Activated naive CD8-positive, alpha-beta T cell treated with anti-CD3 and anti-CD28 coated beads, Interleukin-2, amount 10 ng/mL, durations not matched to agents 7 days and 5 days (primary cell): ENCODE results near the gene BAIAP2L2. TPM values are rescaled to one million over a fixed set of nuclear protein-coding genes. Genes with fewer than 3 reads are reported as not detected.
A peak's percentile ranks its signal among the peaks of the same experiment; 100 is the strongest.

Source experiments
- ATAC-seq: fragments of 150-1000 bp; cut with Tn5 transposase; one replicate; pipeline ENCODE4 v1.10.0; 2021; ENCODE audit warnings: low read depth, moderate library complexity
- POLR2A ChIA-PET: fragments of 350-600 bp; sonication (Branson Sonifier 250); formaldehyde crosslinking; loops from one replicate; lab custom pipeline; 2021; ENCODE audit warnings: antibody characterized with exemption; lab: Charles Lee
- DNase-seq: peaks from one replicate; pipeline ENCODE4 v3.0.0; 2021
- H3K27ac Mint-ChIP-seq: one replicate; pipeline ENCODE4 v1.8.0; 2022; ENCODE audit warnings: mild to moderate bottlenecking, mixed read lengths
- H3K27me3 Mint-ChIP-seq: one replicate; pipeline ENCODE4 v1.8.0; 2022; ENCODE audit warnings: mild to moderate bottlenecking, moderate library complexity, mixed read lengths
- H3K36me3 Mint-ChIP-seq: one replicate; pipeline ENCODE4 v1.8.0; 2021; ENCODE audit warnings: mild to moderate bottlenecking, mixed read lengths
- H3K4me1 Mint-ChIP-seq: one replicate; pipeline ENCODE4 v1.8.0; 2021; ENCODE audit warnings: mixed read lengths
- H3K4me3 Mint-ChIP-seq: one replicate; pipeline ENCODE4 v1.8.0; 2022; ENCODE audit warnings: mild to moderate bottlenecking, moderate library complexity, mixed read lengths
- H3K9me3 Mint-ChIP-seq: one replicate; pipeline ENCODE4 v1.8.0; 2021; ENCODE audit warnings: mixed read lengths
- total RNA-seq, 2 experiments: library from RNA; stranded (reverse); gene quantifications; one replicate each; pipeline ENCODE4 v1.2.3, GENCODE V29; 2021

The BAIAP2L2 gene
- total RNA-seq, 2 experiments from 2014 or later, result 1.6 to 2.0 TPM

DNA sequence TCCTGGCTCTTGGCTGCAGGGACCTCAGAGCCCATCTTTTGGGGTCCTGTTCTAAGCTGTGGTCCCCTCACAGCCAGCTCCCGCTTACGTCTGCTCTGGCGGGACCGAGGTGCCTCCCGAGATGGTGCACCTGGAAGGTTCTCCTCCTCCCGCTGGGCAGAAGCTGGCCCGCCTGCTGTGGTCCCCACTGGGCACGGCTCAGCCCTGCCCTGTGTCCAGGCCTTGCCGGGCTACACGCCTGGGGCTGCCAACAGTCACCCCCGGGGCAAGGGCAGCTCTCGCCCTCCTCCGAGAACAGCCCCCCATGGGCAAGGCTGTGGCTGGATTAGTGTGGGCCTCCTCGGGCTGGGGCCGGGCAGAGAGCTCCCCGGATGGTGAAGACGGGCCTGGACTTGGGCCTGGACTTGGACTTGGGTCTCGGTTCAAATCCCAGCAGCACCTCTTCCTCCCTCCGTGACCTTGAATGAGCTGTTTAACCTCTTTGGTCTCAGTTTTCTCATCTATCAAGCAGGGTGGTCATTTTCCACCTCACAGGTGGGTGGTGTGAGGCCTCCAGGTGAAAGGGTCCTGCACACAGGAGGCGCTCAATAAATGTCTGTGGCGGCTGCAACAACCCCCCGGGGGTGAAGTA is 998 bp downstream of the BAIAP2L2 start:
- peak; percentile 34 for ATAC-seq
- Mint-ChIP-seq H3K27ac (peak overlapping the region; percentile 73), H3K36me3 (peaks cover 3% of the 10 kb centered on the region), H3K4me3 (no peak overlapping the region), H3K9me3 (peaks cover 2% of the 10 kb centered on the region), H3K4me1 (peaks cover 14% of the 10 kb centered on the region), H3K27me3 (no peaks in the 10 kb centered on the region)
- peak; percentile 57 for DNase-seq
- POLR2A ChIA-PET, result no interaction called here

DNA sequence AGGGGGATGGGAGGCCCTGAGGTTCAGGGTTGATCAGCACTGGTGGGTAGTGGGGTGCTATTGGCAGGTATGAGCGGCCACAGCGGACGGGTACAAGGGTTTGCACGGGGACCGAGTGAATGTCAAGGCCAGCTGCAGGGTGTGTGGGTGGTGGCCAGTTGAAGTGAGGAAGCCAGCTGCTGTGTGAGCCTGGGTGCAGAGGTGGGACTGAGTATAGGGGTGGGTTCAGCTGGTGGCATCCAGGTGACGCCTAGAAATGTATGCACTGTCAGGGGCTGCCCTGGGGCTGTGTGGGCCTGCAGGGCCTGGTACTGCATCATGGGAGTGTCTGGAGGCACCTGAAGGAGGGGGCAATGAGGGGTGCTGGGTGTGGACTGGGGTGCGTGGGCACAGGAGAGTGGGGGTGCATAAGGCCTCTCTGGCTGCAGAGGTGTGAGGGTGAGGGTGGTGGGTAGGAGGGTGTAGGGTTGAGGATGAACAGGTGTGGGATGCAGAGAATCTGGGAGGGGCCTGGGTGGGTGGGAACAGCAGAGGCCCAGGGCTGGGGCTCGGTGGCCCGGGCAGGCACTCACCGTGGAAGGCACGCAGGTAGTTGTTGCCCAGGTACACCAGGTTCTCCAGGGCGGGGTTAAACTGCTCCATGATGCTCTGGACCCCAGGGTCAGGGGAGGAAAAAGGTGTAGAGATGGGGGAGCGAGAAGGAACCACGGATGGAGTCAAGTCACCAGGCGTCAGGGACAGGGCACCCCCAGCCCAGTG is 1.7 kb downstream of the BAIAP2L2 start:
- POLR2A ChIA-PET, result no interaction called here
- ATAC-seq, result peak; percentile 27
- H3K4me3 Mint-ChIP-seq, result no peak overlapping the region

DNA sequence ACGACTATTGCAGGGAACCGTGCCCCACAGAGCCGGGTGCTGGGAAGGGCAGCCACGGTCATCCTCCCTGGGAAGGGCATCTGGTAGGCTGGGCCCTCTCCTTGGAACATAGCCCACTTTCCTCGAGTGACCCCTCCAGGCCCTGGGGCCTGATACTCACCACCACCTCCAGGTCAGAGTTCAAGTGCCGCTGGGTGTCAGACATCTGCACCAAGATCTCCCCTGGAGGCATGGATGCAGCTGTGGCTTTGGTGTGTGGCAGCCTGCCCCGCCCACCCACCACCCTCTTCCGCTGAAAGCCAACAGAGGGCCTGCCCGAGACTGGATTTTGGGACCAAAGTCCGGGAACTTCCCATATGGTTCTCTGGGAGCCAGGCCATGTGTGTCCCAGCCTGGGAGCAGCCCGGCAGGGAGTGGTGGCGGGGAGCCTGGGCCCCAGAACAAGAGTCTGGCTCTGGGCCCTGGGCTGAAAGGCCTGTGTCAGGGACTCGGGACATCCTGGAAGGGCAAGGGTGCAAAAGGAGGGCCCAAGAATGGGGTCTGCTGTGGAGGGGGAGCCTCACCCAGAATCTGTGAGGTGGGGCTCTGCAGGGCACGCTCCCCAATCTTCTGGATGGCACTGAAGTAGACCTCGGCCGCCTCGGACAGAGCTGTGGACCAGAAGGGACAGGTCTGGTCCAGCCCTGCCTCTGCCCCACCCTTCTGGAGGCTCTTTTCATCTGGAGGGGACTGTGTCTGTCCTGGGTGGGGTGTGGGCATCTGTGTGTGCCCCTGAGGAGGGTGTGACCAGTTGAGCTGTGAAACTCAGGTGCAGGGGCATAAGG is 2.6 kb downstream of the BAIAP2L2 start:
- ATAC-seq (no peak), DNase-seq (no peak)
- POLR2A ChIA-PET, result no interaction called here
- peaks cover 3% of the 10 kb centered on the region for H3K36me3 Mint-ChIP-seq
- H3K9me3 Mint-ChIP-seq, result peaks cover 2% of the 10 kb centered on the region
- H3K4me3 Mint-ChIP-seq, result no peak overlapping the region
- H3K4me1 Mint-ChIP-seq, result peaks cover 15% of the 10 kb centered on the region
- no peaks in the 10 kb centered on the region for H3K27me3 Mint-ChIP-seq
- H3K27ac Mint-ChIP-seq, result peak overlapping the region; percentile 50

More for the DNA sequence above, 1.7 kb downstream of the BAIAP2L2 start:
- peaks cover 3% of the 10 kb centered on the region for H3K36me3 Mint-ChIP-seq
- H3K9me3 Mint-ChIP-seq, result peaks cover 2% of the 10 kb centered on the region
- H3K4me1 Mint-ChIP-seq, result peaks cover 15% of the 10 kb centered on the region
- H3K27me3 Mint-ChIP-seq, result no peaks in the 10 kb centered on the region
- H3K27ac Mint-ChIP-seq, result peak overlapping the region; percentile 50
- DNase-seq, result no peak

DNA sequence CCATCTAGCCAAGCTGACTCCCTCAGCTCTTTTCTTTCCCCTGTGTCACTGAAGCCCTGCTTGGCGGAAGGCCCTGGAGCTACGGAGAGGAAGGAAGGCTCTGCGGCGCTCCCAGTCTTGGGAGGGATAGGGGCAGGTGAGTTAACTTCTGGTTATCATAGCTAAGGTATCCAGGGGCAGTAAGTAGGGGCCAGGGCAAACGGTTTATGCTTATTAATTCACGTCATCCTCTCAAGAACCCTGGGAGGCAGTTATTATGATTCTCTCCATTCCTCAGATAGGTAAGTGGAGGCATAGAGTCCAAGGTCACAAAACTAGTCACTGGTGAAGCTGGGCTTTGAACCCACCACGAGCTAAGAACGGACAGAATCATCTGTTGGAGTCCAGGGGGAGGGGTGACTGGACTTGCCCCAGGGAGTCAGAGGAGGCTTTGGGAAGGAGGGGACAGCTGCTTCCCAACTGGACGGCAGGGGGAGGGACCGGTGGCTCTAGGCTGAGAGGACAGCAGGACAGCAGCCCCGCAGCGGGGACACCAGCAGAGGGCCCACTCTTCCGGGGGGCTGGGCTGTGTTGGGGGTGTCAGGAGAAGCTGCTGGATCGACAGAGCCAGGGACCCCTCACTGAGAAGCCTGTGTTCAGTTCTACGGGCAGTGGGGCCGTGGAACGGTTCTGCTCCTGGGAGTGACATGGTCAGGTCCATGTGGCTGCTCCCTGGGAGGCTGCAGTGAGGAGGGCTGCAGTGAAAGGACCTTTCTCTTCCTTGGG is 3.5 kb downstream of the BAIAP2L2 start:
- POLR2A ChIA-PET, result no interaction called here
- ATAC-seq, result no peak
- no peaks in the 10 kb centered on the region for H3K27me3 Mint-ChIP-seq
- peaks cover 2% of the 10 kb centered on the region for H3K9me3 Mint-ChIP-seq
- DNase-seq, result no peak
- H3K4me1 Mint-ChIP-seq, result peaks cover 15% of the 10 kb centered on the region
- peaks cover 2% of the 10 kb centered on the region for H3K36me3 Mint-ChIP-seq
- H3K27ac Mint-ChIP-seq, result no peak overlapping the region
- no peak overlapping the region for H3K4me3 Mint-ChIP-seq

DNA sequence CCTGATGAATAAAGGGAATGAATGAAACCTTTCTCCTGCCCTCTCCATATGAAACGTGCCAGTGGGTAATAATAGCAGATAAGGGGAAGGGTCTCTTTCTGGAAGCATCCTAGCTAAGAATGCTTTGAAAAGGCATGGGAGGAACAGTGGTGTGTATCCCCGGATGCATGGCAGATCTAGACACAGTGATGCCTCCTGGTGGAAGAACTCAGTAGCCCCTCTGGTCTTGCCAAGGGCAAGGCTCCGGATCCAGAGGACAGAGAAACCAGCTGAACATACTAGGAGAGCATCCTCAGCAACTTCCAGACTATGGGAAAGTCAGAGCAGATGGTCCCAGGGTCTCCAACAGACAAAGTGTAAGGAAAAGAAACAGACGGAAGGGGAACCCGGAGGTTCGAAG is 6.4 kb downstream of the BAIAP2L2 start:
- Mint-ChIP-seq H3K27ac (no peak overlapping the region), H3K4me3 (no peak overlapping the region), H3K36me3 (no peaks in the 10 kb centered on the region), H3K9me3 (no peaks in the 10 kb centered on the region), H3K27me3 (no peaks in the 10 kb centered on the region), H3K4me1 (peaks cover 17% of the 10 kb centered on the region)
- ATAC-seq, result no peak
- DNase-seq, result no peak
- POLR2A ChIA-PET, result no interaction called here

DNA sequence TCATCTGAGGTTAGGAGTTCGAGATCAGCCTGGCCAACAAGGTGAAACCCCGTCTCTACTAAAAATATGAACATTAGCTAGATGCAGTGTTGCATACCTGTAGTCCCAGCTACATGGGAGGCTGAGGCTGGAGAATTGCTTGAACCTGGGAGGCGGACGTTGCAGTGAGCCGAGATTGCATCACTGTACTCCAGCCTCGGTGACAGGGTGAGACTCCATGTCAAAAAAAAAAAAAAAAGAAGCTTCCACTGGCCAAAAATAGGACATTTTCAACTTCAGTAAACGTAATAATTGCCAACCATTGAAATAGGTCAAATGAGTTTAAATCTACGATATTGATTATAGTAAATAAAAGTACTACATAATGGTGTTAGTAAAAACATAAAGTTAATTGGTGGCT is 6.8 kb downstream of the BAIAP2L2 start:
- peaks cover 16% of the 10 kb centered on the region for H3K4me1 Mint-ChIP-seq
- no peak overlapping the region for H3K4me3 Mint-ChIP-seq
- ATAC-seq (no peak), DNase-seq (no peak)
- POLR2A ChIA-PET, result no interaction called here
- no peak overlapping the region for H3K27ac Mint-ChIP-seq
- no peaks in the 10 kb centered on the region for H3K36me3 Mint-ChIP-seq
- H3K27me3 Mint-ChIP-seq, result no peaks in the 10 kb centered on the region
- H3K9me3 Mint-ChIP-seq, result no peaks in the 10 kb centered on the region

DNA sequence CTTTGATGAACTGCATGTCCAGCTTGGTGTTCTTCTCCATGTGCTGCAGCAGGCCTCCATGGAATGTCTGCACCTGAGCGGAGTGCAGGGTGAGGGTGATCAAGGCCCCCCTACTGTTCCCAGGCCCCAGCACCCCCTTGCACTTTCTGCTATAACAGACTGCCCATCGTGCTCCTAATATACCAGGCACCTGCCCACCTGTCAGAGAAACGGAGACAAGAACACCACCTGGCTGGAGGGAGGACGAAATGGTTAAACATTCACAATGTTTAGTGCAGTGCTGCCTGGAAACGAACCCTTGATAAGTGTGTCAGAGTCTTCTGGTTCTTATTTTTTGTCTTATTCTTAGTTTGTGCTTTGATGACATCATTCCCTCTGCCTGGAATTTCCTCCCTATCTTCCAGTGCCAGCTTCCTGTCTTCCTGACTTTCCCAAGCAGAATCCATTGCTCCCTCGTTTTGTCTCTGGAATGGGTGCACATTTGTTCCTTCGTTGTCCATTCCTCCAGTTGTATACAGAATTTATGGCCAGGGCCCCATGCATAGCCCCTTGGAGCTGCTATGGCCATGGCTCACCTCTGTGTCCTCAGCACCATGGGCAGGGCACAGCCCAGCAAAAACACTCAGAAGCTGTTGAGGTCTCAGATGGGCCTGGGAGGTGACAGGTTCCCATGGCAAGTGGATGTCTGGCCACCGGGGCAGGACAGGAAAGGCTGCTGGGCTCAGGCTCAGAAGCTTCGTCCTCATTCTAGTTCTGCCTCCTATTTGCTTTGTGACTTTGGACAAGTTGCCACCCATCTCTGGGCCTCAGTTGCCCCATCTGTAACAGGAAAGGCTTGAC is 11.9 kb downstream of the BAIAP2L2 start:
- no peak overlapping the region for H3K27ac Mint-ChIP-seq
- H3K4me1 Mint-ChIP-seq, result peaks cover 3% of the 10 kb centered on the region
- H3K4me3 Mint-ChIP-seq, result no peak overlapping the region
- H3K36me3 Mint-ChIP-seq, result no peaks in the 10 kb centered on the region
- H3K9me3 Mint-ChIP-seq, result no peaks in the 10 kb centered on the region
- ATAC-seq (no peak), DNase-seq (no peak)
- H3K27me3 Mint-ChIP-seq, result no peaks in the 10 kb centered on the region
- POLR2A ChIA-PET, result no interaction called here

DNA sequence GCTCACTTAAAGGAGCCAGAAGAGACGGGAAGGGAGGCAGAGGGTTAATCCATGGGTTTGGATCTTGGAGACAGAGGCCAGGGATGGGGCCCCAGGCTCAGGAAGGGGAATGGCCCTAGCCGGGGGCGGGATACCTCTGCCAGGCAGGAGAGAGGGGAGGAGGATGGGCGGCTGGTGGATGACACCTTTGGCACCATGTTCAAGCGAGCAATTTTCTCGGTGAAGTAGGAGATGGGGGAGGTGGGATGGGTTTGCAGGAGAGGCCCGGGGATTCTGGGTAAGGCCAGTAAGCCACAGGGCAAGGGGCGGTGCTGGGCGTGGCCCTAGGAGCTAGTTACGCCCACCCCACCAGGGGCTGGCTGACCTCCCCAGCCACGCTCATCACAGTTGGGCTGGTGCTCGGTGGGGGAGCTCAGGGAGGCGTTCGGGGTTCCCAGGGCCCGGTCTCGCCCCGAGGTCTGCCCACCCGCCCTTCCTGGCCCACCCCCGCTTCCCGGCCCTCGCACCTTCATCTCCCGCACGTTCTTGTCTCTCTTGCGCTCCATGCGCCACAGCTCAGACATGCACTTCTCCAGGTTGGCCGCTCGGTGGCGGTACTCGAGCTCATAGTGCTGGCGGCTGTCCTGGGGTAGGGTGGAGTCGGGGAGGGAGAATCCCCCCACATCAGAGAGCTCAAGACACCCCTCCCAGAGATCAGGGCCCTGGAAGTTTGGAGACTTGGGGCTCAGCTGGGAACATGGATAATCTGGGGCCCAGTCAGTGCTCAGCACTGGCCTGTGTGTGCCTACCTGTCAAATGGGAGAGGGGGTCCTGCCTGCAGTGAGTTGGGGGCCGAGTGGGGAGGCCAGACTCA is 12.7 kb downstream of the BAIAP2L2 start:
- H3K4me3 Mint-ChIP-seq, result no peak overlapping the region
- peaks cover 3% of the 10 kb centered on the region for H3K4me1 Mint-ChIP-seq
- H3K27ac Mint-ChIP-seq, result no peak overlapping the region
- POLR2A ChIA-PET, result no interaction called here
- no peaks in the 10 kb centered on the region for H3K9me3 Mint-ChIP-seq
- H3K27me3 Mint-ChIP-seq, result no peaks in the 10 kb centered on the region
- ATAC-seq (no peak), DNase-seq (no peak)
- no peaks in the 10 kb centered on the region for H3K36me3 Mint-ChIP-seq

DNA sequence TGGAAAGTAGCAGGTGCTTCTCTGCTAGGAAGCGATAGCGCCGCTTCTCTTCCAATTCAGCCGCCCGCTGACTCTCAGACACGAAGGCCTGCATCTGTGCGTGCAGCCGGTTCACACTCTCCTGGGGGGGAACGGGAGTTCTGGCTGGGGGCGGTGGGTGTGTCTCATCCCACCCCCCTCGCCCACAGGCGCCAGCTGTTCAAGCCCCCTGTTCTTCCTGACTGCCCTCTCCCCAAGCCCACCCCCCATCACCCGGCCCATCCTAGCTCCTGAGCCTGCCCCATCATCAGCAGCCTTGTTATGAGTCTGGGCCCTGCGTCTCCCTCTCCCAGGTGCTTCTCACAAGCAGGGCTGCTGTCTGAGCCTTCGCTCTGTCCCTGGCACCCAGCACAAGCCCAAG is 13.4 kb downstream of the BAIAP2L2 start:
- H3K36me3 Mint-ChIP-seq, result no peaks in the 10 kb centered on the region
- H3K9me3 Mint-ChIP-seq, result no peaks in the 10 kb centered on the region
- no peaks in the 10 kb centered on the region for H3K27me3 Mint-ChIP-seq
- DNase-seq, result no peak
- no peak overlapping the region for H3K27ac Mint-ChIP-seq
- H3K4me1 Mint-ChIP-seq, result peaks cover 3% of the 10 kb centered on the region
- H3K4me3 Mint-ChIP-seq, result no peak overlapping the region
- POLR2A ChIA-PET, result no interaction called here
- no peak for ATAC-seq

DNA sequence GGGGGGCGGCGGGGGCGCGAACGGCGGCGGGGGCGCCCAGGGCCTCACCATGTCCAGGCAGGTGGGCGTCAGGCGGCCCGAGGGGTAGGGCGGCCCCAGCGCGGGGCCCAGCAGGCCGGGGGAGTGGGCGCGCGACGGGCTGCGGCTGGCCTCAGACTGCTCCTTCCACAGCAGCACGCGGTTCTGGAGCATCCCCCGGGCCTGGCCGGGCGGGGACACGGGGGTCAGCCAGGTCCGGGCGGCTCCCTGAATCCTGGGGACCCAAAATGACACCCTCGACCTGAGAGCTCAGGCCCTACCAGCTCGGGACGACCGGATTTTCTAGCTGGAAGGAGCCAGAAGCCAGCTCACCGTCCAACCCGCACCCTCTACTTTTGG is 21.0 kb downstream of the BAIAP2L2 start:
- no peaks in the 10 kb centered on the region for H3K36me3 Mint-ChIP-seq
- H3K27ac Mint-ChIP-seq, result no peak overlapping the region
- no peaks in the 10 kb centered on the region for H3K9me3 Mint-ChIP-seq
- peaks cover 10% of the 10 kb centered on the region for H3K27me3 Mint-ChIP-seq
- H3K4me3 Mint-ChIP-seq, result no peak overlapping the region
- H3K4me1 Mint-ChIP-seq, result no peaks in the 10 kb centered on the region
- DNase-seq (no peak), ATAC-seq (no peak)
- POLR2A ChIA-PET, result no interaction called here

DNA sequence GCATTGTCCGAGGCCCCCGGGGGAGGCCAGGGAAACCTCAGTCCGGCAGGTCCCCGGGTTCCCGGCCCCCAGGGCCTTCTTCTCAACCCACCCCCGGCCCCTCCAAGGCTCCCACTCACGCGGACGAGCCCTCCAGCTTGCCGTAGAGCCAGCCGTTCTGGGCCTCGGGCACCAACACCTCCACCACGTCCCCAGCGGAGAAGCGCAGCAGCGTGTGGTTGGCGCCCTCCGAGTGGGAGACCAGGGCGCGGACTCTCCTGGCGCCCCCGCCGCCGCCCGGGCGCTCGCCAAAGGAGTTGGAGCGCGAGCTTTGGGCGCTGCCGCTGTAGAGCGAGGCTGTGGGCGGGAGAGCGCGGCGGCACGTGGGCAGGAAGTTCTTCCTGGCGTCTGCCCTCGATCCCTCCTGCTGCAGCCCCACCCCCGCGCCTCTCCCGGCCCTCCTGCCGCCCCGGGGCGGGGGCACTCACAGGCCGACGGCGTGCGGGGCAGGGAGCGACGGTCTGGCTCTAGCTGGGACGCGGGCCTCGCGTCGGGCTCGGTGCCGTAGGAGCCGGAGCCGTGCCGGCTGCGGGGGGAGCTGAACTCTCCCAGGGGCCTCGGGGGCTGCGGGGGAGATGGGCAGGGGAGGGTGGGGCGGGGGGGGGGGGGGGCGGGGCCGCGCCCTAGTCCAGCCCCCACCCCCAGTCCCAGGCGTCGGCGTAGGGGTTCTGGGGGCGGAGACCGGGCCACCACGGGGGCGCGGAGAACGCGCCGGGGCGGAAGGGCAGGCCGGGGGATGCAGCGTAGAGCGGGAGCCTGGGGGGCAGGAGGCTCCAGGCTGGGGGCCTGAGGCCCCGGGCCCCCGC is 21.6 kb downstream of the BAIAP2L2 start:
- Mint-ChIP-seq H3K27me3 (peaks cover 10% of the 10 kb centered on the region), H3K36me3 (no peaks in the 10 kb centered on the region), H3K4me3 (no peak overlapping the region), H3K27ac (no peak overlapping the region), H3K4me1 (no peaks in the 10 kb centered on the region), H3K9me3 (no peaks in the 10 kb centered on the region)
- ATAC-seq (no peak), DNase-seq (no peak)
- POLR2A ChIA-PET, result no interaction called here
